H1 (cell line): ENCODE results near the gene ZNF479. TPM values are rescaled to one million over a fixed set of nuclear protein-coding genes. Genes with fewer than 3 reads are reported as not detected.

Experiments
- CBX8 ChIP-seq: fragments of 300-800, 300-1000 bp; sonication (generic); IDR thresholded peaks from 2 replicates; pipeline ENCODE4 v1.7.1; 2016; ENCODE audit warnings: low read depth, low read length, borderline replicate concordance
- POLR2AphosphoS5 ChIP-seq: IDR thresholded peaks from 2 replicates; pipeline ENCODE4 v1.6.1; 2011; ENCODE audit warnings: low read depth, low read length
- SIRT6 ChIP-seq: IDR thresholded peaks from one replicate; pipeline ENCODE4 v1.7.1; 2012; ENCODE audit warnings: low read length, inconsistent platforms
- YY1 ChIP-seq: IDR thresholded peaks from 2 replicates; pipeline ENCODE4 v1.6.1; 2011; ENCODE audit warnings: low read depth, mild to moderate bottlenecking, low read length
- ZNF274 ChIP-seq: IDR thresholded peaks from 2 replicates; pipeline ENCODE4 v1.7.0; 2012; ENCODE audit warnings: low read length, borderline replicate concordance; ENCODE audit errors: extremely low read depth
- polyA plus RNA-seq, 7 experiments: library from polyadenylated mRNA; depleted of rRNA in 3 of 7; stranded (reverse) in 5 of 7; unstranded in 2 of 7; fragments of >200 nt in 5 of 7; fragments of 200-250 nt in 2 of 7; gene quantifications; 1 replicate in 5 of 7; 2 replicates in 1 of 7; 4 replicates in 1 of 7; pipeline versions ENCODE4 v1.2.1 to v1.2.3, GENCODE V29; 2011 to 2013; ENCODE audit warnings: missing spikeins in 2 of 7, mixed read lengths in 2 of 7
- total RNA-seq: library from RNA; stranded (reverse); fragmentation: NEBNext Ultra II Directional; extraction: Animal tissue kit (Norgen Biotek cat#: 25700); gene quantifications from 2 replicates; pipeline ENCODE4 v1.2.1, GENCODE V29; 2021

The ZNF479 gene
- total and polyA plus RNA-seq, 2 of the 8 experiments (the other 6 are each of a cell fraction or from before 2014, with no cell fraction given): not detected

DNA sequence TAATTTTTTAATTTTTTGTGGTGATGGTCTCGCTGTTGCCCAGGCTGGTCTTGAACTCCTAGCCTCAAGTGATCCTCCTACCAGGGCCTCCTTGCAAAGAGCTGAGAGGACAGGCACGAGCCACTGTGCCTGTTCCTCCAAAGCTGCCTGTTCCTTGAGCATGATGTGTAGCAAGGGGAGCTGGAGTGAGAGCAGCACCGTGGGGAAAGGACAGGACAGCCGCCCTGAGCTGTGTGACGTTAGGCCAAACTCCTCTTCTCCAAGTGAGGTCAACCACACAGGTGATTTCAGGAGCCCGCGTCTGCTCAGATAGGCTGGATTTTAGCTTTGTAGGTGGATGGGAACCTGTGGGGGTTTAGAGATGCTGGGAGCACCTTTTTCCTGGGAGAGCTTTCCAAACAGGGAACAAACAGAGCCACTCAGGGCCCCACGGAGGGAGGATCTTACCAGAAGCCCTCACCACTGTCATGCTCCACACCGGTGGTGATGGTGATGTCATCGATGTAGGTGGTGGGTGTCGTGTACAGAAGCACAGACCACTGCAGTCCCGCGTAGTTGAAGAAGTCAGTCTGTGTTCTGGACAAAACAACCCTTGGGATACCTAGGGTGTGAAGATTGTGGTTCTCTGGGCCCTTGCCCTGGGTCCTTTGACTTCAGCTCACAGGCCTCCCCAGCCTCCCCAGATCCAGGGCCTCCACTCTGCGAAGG, 44.8 kb upstream of the ZNF479 start (continued):
- TF ChIP-seq CBX8 (no peak), POLR2AphosphoS5 (no peak), ZNF274 (no peak), YY1 (no peak), SIRT6 (no peak)
